CMK (cell line): ENCODE measurements around the gene KLHL24.
"Not testable (repeated sequence)": the region's sequence is repeated elsewhere in the genome, so short reads cannot be mapped to it uniquely, and the experiment has no call there.

ENCODE experiments used
- DNase-seq: peaks from one replicate; pipeline ENCODE4 v3.0.0-alpha.2; 2010; ENCODE audit warnings: low read depth

The KLHL24 gene

GRCh38 chr3:183636221-183637105 is 1.0 kb downstream of the KLHL24 start:
- peak; percentile 70 for DNase-seq

GRCh38 chr3:183637106-183637486 is 1.7 kb downstream of the KLHL24 start:
- no peak for DNase-seq

- DNase-seq: not testable (repeated sequence)
Observed at GRCh38 chr3:183637633-183638032, 2.2 kb downstream of the KLHL24 start.

GRCh38 chr3:183638101-183638852 is 2.9 kb downstream of the KLHL24 start:
- no peak for DNase-seq

DNA sequence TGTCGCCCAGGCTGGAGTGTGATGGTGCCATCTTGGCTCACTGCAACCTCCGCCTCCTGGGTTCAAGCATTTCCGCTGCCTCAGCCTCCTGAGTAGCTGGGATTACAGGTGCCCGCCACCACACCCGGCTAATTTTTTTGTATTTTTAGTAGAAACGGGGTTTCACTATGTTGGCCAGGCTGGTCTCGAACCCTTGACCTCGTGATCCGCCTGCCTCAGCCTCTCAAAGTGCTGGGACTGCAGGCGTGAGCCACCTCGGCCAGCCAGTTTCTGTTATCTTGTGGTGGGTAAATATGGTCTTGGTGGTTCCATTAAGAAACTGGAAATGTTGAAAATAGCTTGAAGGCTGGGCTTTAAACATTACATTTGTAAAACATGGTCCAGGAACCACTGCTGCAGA is 5.2 kb downstream of the KLHL24 start:
- DNase-seq: not testable (repeated sequence)

- DNase-seq: no peak
Observed at GRCh38 chr3:183641882-183642281, 6.5 kb downstream of the KLHL24 start.

GRCh38 chr3:183644244-183644643 is 8.8 kb downstream of the KLHL24 start:
- no peak for DNase-seq

DNA sequence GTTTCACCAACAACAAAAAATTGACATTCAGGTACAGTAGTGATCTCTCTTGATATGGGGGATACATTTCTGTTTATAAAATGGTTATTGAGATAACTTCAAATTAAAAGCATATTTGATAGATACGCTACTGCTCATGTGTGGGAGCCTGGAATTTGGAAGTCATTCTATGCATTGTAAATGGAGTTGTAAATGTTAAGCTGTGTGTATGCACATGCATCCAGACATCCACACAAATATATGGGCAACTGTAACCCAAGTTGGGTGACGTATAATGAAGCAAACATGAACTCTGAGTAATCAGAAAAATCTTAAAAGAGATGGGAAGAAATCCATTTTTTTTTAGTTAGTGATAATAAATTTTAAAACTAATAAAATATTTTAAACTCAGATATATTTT is 9.8 kb downstream of the KLHL24 start:
- no peak for DNase-seq

DNA sequence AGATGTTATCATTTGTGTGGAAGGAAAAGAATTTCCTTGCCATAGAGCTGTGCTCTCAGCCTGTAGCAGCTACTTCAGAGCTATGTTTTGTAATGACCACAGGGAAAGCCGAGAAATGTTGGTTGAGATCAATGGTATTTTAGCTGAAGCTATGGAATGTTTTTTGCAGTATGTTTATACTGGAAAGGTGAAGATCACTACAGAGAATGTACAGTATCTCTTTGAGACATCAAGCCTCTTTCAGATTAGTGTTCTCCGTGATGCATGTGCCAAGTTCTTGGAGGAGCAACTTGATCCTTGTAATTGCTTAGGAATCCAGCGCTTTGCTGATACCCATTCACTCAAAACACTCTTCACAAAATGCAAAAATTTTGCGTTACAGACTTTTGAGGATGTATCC is 15.1 kb downstream of the KLHL24 start:
- DNase-seq: no peak

DNA sequence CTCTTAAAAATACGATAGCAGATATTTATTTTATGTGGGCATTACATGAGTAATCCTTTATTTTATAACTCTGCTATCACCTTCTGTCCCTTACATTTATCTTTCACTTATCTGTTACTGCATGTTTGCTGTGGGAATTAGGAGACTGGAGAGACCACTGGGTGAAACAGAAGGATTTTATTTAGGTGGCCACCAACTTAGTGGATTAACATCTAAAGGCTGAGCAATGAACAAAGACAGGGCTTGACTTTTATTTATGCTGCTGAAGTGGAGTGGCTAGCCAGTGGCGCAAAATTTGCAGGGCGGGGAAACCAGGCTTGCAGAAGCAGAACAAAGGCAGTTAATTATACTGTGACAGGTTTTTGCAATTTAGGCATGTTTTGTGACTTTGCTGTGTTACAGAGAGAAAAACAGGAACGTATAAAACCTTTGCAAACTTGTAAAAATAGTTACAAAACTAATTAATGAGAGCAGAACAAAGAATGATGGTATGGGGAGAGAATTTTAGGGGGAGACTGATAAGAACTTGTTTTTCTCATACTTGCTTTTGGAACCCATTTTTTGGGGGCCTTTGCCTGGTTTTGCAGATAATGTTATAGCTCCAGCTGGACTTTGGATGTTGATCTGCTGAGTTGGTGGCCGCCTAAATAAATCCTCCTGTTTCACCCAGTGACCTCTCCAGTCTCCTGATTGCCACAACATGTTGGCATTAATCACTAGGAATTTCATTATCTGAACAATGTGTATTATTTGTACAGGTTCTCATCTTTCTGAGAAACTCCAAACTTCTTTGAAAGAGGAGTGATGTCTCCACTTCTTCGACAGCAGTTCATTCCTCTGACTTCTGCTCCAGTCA is 18.0 kb downstream of the KLHL24 start:
- DNase-seq: peak; percentile 26

- no peak for DNase-seq
Observed at GRCh38 chr3:183654727-183655126, 19.3 kb downstream of the KLHL24 start.

GRCh38 chr3:183662099-183662498 is 26.7 kb downstream of the KLHL24 start:
- no peak for DNase-seq

- DNase-seq: no peak
Observed at GRCh38 chr3:183664913-183665381, 29.5 kb downstream of the KLHL24 start.

GRCh38 chr3:183680061-183680460 is 44.6 kb downstream of the KLHL24 start:
- DNase-seq: no peak

DNA sequence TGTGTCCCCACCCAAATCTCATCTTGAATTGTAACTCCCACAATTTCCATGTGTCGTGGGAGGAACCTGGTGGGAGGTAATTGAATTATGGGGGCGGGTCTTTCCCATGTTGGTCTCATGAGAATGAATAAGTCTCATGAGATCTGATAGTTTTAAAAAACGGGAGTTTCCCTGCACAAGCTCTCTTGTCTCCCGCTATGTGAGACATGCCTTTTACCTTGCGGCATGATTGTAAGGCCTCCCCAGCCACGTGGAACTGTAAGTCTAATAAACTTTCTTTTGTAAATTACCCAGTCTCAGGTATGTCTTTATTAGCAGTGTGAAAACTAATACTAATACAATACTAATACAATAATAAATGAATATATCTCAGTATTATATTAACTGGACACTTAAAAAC is 52.3 kb downstream of the KLHL24 start:
- no peak for DNase-seq

GRCh38 chr3:183688874-183689273 is 53.5 kb downstream of the KLHL24 start:
- DNase-seq: no peak

DNA sequence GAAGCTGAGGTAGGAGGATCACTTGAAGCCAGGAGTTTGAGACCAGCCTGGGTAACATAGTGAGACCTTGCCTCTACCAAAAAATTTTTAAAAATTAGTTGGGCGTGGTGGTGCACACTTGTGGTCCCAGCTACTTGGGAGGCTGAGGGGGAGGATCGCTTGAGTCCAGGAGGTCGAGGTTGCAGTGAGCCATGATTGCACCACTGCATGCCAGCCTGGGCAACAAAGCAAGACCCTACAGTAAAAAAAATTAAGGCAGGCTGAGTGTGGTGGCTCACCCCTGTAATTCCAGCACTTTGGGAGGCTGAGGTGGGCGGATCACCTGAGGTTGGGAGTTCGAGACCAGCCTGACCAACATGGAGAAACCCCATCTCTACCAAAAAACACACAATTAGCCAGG is 54.2 kb downstream of the KLHL24 start:
- DNase-seq: not testable (repeated sequence)

DNA sequence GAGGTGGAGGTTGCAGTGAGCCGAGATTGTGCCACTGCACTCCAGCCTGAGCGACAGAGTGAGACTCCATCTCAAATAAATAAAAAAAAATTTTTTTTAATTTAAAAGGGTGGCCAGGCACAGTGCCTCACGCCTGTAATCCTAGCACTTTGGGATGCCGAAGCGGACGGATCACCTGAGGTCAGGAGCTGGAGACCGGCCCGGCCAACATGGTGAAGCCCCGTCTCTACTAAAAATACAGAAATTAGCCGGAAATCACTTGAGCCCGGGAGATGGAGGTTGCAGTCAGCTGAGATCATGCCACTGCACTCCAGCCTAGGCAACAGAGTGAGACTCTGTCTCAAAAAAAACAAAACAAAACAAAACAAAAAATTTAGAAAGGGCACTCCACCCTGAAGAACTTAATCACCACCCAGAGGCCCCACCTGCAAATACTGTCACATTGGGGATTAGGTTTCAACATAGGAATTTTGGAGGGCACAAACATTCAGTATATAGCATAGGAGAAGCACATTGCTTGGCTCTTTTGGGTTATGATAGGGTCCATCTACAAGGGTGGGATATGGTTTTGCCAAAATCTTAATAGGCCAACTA is 55.1 kb downstream of the KLHL24 start:
- no peak for DNase-seq

DNA sequence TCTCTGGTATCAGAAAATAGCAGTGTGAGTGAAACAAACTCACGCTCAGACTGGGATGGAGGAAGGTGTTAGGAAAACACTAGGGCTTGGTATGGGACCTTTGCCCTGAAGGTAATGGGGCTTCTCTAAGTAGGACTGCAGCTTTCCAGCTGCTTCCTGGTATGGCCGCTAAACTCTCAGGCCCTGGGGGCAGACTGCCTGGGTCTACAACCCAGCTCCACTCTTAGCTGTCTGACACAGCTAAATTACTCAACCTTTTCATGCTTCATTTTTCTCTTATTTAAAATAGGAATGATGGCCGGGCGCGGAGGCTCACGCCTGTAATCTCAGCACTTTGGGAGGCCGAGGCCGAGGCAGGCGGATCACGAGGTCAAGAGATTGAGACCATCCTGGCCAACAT is 57.0 kb downstream of the KLHL24 start:
- DNase-seq: no peak

DNA sequence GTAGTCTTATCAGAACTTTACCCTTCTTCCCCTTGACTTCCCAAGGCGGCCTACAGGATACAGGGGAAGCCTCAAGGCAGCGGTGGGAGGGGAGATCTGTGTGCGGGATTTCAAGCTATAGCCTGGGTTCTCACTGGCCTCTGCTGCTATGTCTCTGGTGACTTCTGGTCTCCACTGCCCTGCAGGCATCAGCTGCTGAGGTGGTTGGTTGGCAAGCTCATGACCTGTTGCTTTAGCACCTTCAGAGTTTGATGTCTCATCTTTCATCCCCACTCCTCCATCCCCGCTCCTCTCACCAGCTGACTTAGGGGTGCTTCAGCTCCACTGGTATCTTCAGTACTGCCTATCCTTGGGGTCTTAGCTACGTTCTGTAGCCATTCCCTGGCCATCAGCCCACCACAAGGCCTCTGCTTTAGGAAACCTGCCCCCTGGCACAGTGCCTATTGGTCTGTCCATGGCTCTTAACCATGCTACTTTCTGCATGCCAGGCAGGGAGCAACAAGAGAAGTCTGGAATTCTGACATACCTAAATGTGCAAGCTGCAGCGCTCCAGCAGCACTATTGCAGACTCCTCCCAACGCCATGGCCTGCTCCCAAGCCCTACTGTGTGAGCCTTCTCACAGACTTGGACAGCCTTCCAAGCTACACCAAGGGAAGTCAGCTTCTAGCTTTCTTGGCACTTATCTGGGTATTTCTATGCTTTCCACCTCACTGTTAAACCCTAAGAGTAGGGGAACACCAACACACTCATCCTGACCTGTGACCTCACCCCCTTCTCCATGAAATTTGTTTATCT is 60.3 kb downstream of the KLHL24 start:
- DNase-seq: no peak

DNA sequence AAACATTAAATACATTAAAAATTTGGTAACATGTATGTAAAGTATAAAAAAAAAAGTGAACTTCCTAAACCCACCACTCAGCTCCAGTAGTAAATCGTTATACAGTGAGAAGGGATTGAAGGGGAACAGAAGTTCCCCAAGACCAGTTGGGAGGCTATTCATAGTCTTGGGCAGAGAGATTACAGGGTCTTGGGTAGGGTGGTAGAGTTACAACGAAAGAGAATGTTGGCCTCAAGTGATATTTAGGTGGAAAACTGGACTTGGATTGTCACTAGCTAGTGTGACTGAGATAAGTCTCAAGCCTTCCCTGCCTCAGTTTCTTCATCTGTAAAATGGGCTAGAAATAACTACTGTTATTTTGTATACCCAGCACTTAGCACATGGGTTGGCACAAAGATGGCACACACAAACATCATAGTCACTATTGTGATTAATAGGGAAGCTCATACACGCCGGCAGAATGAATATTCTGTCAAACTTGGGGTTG is 61.7 kb downstream of the KLHL24 start:
- DNase-seq: no peak
